ENCODE measurements around the gene SPTSSB. TPM values are rescaled to one million over a fixed set of nuclear protein-coding genes. Genes with fewer than 3 reads are reported as not detected.

SPTSSB gene
- total RNA-seq, 1 experiment from 2014 or later = 3.7 TPM

GRCh38 chr3:161401389-161401788 is 30.1 kb upstream of the SPTSSB start:
- no peak for TF ChIP-seq TCF7L2 (IDR thresholded peaks at IDR 0.05; ENCODE audit: low read depth, low read length)
- TF ChIP-seq REST (IDR thresholded peaks at IDR 0.05; ENCODE audit: insufficient read depth in 1 of 2, low read depth in 2 of 2, low read length in 1 of 2) = no peak
- no peak for TF ChIP-seq CTCF (IDR thresholded peaks at IDR 0.05)
- TF ChIP-seq POLR2AphosphoS5 (IDR thresholded peaks at IDR 0.05; ENCODE audit: low read depth, low read length) = no peak
- TF ChIP-seq SIN3A (IDR thresholded peaks at IDR 0.05; ENCODE audit: borderline replicate concordance, insufficient read depth, low read depth, low read length) = no peak
- Histone ChIP-seq H3K36me3 (ENCODE audit: control insufficient read depth, insufficient read depth, low read length) (no peaks in the 10 kb centered on the region), H3K4me3 (ENCODE audit: low read depth in 2 of 2, low read length in 2 of 2) (no peak overlapping the region), H3K9me3 (ENCODE audit: control insufficient read depth, insufficient read depth, low read depth, low read length) (no peaks in the 10 kb centered on the region), H3K27ac (ENCODE audit: low read length) (no peak overlapping the region), H3K27me3 (ENCODE audit: control insufficient read depth, insufficient read depth, low read length) (no peaks in the 10 kb centered on the region), H3K4me1 (ENCODE audit: control insufficient read depth, insufficient read depth, low read length) (no peaks in the 10 kb centered on the region)
- intact Hi-C loops (cut with micrococcal nuclease; ENCODE audit: unreplicated experiment) = no loop called here
- CTCF ChIA-PET = no interaction called here
- POLR2A ChIA-PET = no interaction called here
- DNase-seq (ENCODE audit: low read depth, low spot score) (no peak), ATAC-seq (no peak)
- in situ Hi-C loops (cut with HindIII; ENCODE audit: low pct_unique_long_range_greater_than_20kb, low sequenced_read_pairs) = no loop called here
- BruUV-seq (replicated peaks) = no TSS peak

GRCh38 chr3:161400650-161401049 is 29.3 kb upstream of the SPTSSB start:
- intact Hi-C loops (cut with micrococcal nuclease; ENCODE audit: unreplicated experiment) = no loop called here
- no peak for DNase-seq (ENCODE audit: low read depth, low spot score)
- ChIA-PET CTCF (no interaction called here), POLR2A (no interaction called here)
- Histone ChIP-seq H3K27ac (ENCODE audit: low read length) (no peak overlapping the region), H3K4me1 (ENCODE audit: control insufficient read depth, insufficient read depth, low read length) (no peaks in the 10 kb centered on the region), H3K9me3 (ENCODE audit: control insufficient read depth, insufficient read depth, low read depth, low read length) (no peaks in the 10 kb centered on the region), H3K27me3 (ENCODE audit: control insufficient read depth, insufficient read depth, low read length) (no peaks in the 10 kb centered on the region), H3K4me3 (ENCODE audit: low read depth in 2 of 2, low read length in 2 of 2) (no peak overlapping the region), H3K36me3 (ENCODE audit: control insufficient read depth, insufficient read depth, low read length) (no peaks in the 10 kb centered on the region)
- no TSS peak for BruUV-seq (replicated peaks)
- in situ Hi-C loops (cut with HindIII; ENCODE audit: low pct_unique_long_range_greater_than_20kb, low sequenced_read_pairs) = no loop called here
- no peak for ATAC-seq
- no peak for TF ChIP-seq TCF7L2 (IDR thresholded peaks at IDR 0.05; ENCODE audit: low read depth, low read length)
- TF ChIP-seq CTCF (IDR thresholded peaks at IDR 0.05) = no peak
- TF ChIP-seq POLR2AphosphoS5 (IDR thresholded peaks at IDR 0.05; ENCODE audit: low read depth, low read length) = no peak
- no peak for TF ChIP-seq SIN3A (IDR thresholded peaks at IDR 0.05; ENCODE audit: borderline replicate concordance, insufficient read depth, low read depth, low read length)
- TF ChIP-seq REST (IDR thresholded peaks at IDR 0.05; ENCODE audit: insufficient read depth in 1 of 2, low read depth in 2 of 2, low read length in 1 of 2) = no peak

Measured in Panc1 (cell line).